GM19099 (cell line): Measurements from ENCODE around the gene HGS.
A peak's percentile ranks its signal among the peaks of the same experiment; 100 is the strongest.

ENCODE experiments used
- POLR2A ChIP-seq: IDR thresholded peaks from 3 replicates; pipeline ENCODE4 v1.6.1; 2011; ENCODE audit warnings: low read depth; ENCODE audit not compliant: insufficient read length; ENCODE audit errors: extremely low read depth

Gene HGS

GRCh38 chr17:81693509-81694210 is 9.8 kb downstream of the HGS start:
- no peak for TF ChIP-seq POLR2A

GRCh38 chr17:81694810-81695209 is 11.0 kb downstream of the HGS start:
- TF ChIP-seq POLR2A = no peak

DNA sequence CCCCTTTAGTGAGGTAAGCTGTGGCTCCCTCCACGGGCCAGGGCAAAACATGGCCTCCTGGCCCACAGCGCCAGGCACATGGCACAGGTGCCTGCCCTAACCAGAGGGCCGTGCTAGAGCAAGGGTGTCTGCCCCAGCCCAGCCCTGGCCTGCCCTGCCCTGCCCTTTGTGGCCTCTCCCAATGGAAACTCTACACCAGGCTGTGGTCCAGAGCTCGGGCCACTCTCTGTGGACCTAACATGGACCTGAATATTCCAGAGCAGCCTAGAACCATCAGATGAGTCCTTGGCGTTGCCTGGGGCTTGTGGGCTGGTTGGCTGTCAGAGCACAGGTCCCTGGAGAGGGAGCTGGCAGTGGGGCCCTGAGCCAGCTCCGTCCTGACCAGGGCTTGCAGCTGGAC is 11.4 kb downstream of the HGS start:
- no peak for TF ChIP-seq POLR2A

DNA sequence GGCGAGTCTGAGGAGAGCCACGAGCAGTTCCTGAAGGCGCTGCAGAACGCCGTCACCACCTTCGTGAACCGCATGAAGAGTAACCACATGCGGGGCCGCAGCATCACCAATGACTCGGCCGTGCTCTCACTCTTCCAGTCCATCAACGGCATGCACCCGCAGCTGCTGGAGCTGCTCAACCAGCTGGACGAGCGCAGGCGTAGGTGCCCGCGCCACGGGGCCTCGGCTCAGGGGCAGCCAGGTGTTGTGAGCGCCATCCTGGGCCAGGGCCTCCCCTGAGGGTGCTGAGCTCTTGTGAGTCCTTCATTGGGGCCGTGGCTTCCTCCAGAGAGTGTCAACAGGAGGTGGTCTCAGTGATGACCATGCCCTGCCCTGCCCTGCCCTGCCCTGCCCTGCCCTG is 12.0 kb downstream of the HGS start:
- no peak for TF ChIP-seq POLR2A

DNA sequence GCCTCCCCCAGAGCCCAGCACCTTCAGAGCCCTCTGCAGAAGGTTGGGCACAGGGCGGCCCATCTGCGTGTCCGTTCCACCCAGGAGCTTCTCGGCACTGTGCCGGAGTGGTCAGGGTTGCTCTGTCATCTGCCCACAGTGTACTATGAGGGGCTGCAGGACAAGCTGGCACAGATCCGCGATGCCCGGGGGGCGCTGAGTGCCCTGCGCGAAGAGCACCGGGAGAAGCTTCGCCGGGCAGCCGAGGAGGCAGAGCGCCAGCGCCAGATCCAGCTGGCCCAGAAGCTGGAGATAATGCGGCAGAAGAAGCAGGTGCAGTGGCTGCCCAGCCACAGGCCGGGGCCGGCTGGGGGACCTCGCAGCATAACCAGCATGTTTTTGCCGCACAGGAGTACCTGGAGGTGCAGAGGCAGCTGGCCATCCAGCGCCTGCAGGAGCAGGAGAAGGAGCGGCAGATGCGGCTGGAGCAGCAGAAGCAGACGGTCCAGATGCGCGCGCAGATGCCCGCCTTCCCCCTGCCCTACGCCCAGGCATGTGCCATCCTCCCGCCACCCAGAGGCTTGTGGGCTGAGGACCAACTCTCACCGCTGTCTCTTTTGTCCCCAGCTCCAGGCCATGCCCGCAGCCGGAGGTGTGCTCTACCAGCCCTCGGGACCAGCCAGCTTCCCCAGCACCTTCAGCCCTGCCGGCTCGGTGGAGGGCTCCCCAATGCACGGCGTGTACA is 12.6 kb downstream of the HGS start:
- no peak for TF ChIP-seq POLR2A

DNA sequence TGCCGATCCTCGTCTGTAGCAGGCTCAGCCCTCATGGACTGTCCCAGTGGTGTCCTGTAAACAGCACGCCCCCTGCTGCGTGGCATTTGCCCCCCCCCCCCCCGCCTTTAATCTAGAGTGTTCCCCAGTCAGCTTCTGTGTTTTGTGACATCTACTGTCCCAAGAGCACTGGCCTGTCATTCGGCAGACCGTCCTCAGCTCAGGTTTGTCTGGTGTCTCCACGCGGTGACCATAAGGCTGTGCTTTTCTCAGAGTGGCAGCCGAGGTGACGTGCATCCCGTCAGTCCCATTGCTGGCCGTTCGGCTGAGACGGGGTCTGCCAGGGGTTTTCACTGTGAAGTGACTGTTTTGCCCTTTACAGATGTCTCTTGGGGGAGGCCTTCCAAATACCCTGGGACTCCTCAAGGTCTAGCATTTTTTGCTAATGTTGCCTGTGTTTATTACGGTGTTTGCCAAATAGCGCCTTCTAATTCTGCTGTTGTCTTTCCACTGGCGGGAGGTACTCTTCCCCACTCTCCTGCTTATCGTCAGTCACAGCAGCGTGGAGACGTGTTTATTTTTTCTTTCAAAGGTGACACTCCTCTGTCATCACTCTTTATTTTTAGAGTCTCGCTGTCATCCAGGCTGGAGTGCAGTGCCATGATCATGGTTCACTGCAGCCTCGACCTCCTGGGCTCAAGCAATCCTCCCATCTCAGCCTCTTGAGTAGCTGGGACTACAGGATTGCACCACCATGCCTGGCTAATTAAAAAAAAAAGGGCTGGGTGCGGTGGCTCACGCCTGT is 13.6 kb downstream of the HGS start:
- no peak for TF ChIP-seq POLR2A

DNA sequence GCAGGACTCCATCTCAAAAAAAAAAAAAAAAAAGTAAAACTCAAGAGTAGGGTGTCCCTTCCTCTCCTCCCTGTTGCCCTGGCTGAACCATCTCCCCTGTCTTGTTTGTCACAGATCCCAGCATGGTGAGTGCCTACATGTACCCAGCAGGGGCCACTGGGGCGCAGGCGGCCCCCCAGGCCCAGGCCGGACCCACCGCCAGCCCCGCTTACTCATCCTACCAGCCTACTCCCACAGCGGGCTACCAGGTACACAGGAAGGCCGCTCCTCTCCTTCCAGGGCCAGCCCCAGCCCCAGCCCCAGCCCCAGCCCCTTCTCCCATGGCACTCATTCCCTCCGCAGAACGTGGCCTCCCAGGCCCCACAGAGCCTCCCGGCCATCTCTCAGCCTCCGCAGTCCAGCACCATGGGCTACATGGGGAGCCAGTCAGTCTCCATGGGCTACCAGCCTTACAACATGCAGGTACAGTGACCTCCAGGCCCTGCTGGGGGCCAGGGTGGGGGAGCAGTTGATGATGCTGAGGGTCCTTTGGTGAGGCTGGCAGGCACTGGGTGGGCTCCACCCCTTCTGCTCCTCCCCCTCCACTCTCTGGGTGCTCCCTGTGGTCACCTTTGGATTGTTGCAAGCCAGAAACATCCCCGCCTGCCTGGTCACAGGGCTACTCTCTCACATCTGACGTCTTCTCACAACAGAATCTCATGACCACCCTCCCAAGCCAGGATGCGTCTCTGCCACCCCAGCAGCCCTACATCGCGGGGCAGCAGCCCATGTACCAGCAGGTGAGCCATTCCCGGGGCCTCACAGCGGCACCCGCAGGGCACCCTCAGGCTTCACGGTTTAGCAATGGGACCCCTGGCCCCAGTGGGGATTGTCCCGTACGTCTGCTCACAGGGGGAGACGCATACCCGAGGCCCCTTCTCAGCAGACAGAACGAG is 16.8 kb downstream of the HGS start:
- TF ChIP-seq POLR2A = no peak

DNA sequence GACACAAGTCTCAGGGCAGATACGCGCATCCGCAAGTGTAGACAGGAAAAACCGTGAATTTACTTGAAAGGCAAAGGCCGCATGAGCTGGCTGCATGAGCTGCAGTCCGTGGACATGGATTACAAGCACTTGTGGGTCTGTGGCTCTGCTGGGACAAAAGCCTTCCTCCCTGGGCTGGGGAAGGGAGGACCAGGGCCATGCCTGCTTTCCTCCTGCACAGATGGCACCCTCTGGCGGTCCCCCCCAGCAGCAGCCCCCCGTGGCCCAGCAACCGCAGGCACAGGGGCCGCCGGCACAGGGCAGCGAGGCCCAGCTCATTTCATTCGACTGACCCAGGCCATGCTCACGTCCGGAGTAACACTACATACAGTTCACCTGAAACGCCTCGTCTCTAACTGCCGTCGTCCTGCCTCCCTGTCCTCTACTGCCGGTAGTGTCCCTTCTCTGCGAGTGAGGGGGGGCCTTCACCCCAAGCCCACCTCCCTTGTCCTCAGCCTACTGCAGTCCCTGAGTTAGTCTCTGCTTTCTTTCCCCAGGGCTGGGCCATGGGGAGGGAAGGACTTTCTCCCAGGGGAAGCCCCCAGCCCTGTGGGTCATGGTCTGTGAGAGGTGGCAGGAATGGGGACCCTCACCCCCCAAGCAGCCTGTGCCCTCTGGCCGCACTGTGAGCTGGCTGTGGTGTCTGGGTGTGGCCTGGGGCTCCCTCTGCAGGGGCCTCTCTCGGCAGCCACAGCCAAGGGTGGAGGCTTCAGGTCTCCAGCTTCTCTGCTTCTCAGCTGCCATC is 17.7 kb downstream of the HGS start:
- no peak for TF ChIP-seq POLR2A

GRCh38 chr17:81702934-81703746 is 19.3 kb downstream of the HGS start, which contains the start of gene MRPL12:
Gene MRPL12, plus strand, starts transcription at chr17:81703367. Its CDS starts 135 bp downstream, at chr17:81703502.
- TF ChIP-seq POLR2A = peak; percentile 98

- TF ChIP-seq POLR2A = no peak
Measured at GRCh38 chr17:81703747-81704654, 20.2 kb downstream of the HGS start.

GRCh38 chr17:81705518-81706231 is 21.9 kb downstream of the HGS start:
- no peak for TF ChIP-seq POLR2A
